T-helper 1 cell treated with Interleukin-12 subunit alpha and Interleukin-12 subunit beta and Interleukin-4 antibody, amounts not matched to agents 30 ng/mL and 1 ng/mL, for 36 hours (primary cell): Measurements from ENCODE around the gene MGMT. TPM values are rescaled to one million over a fixed set of nuclear protein-coding genes. Genes with fewer than 3 reads are reported as not detected.

Experiments
- intact Hi-C: fragments of 100-400 bp; cut with micrococcal nuclease; formaldehyde crosslinking; loops from one replicate; pipeline ENCODE4 v1.15.1; 2024
- total RNA-seq: library from RNA; stranded (reverse); gene quantifications from 2 replicates; pipeline ENCODE4 v1.2.3, GENCODE V29; 2022

Gene MGMT
- total RNA-seq, 1 donor from 2014 or later, result 14.9 TPM

DNA sequence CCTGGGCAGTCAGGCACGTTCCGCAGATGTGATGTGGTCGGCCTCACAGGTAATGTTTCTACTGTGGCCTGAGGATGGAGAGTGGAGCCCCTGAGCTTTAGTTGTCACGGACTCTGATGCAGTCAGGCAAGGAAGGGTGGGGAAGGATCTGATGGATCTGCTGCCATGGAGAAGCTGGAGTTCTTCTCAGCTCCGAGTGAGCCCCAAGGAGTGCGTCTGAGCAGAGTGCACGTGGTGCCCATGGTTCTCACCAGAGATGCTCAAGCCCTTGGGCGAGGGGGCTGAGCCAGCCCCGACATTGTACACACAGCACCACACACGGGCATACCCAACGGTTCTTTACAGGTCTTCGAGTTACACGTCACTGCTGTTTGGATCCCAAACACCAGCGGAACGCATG is 304.5 kb downstream of the MGMT start:
- intact Hi-C loops, result no loop called here

GRCh38 chr10:129771991-129772431 is 305.0 kb downstream of the MGMT start:
- intact Hi-C loops, result no loop called here

DNA sequence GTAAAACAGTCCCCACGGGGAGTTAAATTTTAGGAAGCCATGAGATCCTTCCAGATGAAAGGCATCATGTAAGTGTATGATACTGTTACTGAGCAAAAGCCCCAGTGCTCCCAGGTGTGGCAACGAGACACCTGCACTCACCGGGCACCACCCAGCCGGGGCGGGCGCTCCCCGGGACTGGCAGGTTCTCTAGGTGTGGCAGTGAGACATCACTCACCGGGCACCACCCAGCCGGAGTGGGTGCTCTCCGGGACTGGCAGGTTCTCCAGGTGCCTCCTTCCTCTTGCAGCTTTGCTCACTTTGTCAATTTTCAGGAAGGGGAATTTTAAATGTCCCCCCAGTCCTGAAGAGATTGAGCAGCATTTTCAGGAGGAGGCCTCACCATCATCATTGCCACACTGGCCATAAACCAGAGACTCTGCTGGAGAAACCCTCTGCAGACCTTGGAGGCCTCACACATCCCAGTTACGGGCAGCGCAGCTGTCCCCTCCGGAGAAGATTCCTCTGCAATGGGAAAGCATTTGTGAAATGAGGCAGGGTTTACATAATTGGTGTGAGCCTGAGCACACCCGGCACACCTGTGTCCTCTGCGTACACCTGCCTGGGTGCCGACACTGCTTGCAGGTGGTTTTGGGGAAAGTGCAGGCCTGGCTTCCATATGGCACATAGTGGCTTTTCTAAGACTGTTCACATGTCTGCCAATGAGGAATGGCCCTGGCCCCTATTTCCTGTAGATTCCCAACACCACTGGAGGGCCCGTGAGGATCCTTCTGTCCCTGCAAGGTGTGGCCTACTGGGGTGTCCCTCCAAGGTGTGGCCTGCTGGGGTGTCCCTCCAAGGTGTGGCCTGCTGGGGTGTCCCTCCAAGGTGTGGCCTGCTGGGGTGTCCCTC is 305.7 kb downstream of the MGMT start:
- intact Hi-C loops, result no loop called here

GRCh38 chr10:129773359-129773990 is 306.4 kb downstream of the MGMT start:
- intact Hi-C loops, result no loop called here

DNA sequence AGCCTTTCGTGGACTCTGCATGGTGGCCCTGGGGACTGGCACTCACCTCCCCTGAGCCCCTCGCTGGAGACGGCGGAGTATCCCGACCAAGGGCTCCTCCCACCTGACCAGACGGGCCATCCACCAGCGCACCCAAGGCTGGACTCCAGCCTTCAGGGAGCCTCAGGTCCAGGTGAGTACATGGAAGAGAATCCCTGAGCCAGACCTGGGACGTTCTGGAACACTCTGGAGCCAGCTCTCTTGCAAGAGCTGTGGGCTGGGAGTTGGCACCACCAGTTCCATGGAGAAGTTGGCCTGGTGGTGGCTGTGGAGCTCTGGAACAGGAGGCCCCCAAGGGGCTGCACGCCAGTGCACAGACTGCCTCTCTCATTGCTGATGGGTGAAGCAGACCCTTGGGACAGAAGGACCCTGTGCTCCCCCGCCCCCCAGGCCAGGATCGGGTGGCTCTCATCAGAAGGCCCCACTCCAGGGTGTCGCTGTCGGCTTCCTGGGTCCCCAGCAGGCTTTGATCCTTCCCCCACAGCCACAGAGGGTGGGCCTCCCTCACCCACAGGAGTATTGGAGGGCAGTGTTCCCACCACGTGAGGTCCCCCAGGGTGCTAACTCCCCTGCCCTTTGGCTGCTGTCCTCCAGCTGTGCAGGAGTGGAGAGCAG is 307.2 kb downstream of the MGMT start:
- intact Hi-C loops, result no loop called here

GRCh38 chr10:129774736-129775401 is 307.8 kb downstream of the MGMT start:
- intact Hi-C loops, result no loop called here

GRCh38 chr10:129775681-129776080 is 308.6 kb downstream of the MGMT start:
- intact Hi-C loops, result no loop called here

- intact Hi-C loops, result no loop called here
These were observed 310.6 kb downstream of the MGMT start for GRCh38 chr10:129777687-129778086.

GRCh38 chr10:129778571-129778970 is 311.5 kb downstream of the MGMT start:
- intact Hi-C loops, result no loop called here

- intact Hi-C loops, result no loop called here
These were observed 312.4 kb downstream of the MGMT start for GRCh38 chr10:129779126-129780111.

DNA sequence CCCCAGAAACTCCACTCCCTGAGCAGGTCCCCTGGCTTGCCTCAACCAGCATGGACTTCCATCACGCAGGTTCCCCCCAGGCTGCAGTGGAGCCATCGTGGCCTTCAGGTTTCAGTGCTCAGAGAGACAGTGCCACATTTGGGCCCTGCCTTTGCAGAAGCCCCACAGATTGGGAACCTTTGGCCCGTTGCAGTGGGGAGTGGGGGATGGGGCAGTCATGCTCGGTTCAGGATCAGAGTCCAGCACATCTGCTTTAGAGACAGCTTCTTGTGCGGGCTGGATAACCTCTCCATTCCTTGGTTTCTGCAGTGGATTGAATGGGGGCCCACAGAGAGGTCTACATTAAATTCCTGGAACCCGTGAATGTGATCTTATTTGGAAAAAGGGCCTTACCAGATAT is 313.2 kb downstream of the MGMT start:
- intact Hi-C loops, result no loop called here

DNA sequence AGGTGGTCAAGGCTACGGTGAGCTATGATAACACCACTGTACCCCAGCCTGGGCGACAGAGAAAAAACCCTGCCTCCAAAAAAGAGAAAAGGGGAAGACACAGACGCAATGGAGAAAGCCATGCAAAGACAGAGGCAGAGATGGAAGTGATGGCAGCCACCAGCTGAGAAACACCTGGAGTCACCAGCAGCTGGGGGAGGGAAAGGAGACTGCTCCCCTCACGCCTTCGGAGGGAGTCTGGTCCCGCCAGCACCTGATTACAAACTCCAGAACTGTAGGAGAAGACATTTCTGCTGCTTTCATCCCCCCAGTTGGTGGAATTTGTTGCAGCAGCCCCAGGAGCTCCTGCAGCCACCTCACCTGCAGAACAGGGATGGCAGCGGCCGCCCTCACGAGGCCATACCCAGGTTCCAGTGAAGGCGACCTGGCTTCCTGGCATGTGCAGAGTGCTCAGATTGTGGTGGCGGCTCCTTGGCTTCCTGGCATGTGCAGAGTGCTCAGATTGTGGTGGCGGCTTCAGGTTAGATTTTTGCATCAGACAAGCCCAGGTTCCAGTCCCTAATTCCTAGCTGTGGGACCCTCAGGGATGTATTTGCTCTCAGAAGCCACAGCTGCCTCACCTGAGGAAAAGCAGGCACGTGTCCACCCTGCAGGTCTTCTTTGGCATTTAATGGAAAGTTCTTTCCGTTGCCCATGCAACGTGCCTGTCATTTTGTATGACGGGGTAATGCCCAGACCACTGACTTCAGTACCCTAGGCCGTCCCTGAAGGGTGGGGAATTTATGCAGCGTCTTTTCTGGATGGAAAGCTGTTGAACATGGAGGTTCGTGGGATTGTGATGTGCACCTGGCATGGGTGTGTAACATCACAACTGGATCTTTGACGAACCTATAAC is 314.1 kb downstream of the MGMT start:
- intact Hi-C loops, result no loop called here

DNA sequence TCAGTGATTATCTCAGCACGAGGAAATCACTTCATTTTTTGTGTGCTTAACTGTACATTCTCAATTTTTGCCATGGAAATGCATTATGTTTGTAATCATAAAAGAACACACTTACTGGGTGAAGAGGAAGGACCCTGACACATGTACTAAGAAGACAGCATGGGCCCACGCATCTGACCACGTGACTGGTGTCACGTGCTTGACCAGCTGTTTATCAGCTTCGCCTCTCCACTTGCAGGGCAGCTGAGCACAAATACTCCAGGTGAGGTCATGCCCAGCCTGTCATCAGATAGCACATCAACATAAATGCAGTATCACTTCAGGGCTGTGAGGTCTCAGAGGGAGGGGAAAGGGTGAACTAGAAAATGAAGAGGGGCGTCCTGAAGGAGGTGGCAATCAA is 317.2 kb downstream of the MGMT start:
- intact Hi-C loops, result no loop called here

- intact Hi-C loops, result no loop called here
These were observed 317.9 kb downstream of the MGMT start for GRCh38 chr10:129784891-129785290.

GRCh38 chr10:129785536-129785981 is 318.5 kb downstream of the MGMT start:
- intact Hi-C loops, result no loop called here

- intact Hi-C loops, result no loop called here
These were observed 319.2 kb downstream of the MGMT start for GRCh38 chr10:129786216-129786615.

DNA sequence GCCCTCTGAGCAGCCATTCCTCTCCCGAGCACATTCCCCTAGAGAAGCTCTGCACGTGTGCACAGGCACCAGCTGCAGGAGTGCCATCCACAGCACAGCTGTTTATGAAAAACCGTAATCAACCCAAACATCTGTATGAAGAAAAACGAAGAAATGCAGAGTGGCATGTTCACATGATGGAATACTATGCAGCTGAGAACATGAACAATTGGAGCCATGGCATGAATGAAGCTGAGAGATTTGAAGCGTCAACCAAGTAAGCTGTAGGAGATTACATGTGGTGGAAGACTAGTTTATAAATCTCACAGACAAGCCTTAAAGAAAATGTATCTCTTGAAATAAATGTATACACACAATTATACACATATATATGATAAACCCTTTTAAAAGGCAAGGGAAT is 320.5 kb downstream of the MGMT start:
- intact Hi-C loops, result no loop called here

- intact Hi-C loops, result no loop called here
These were observed 321.2 kb downstream of the MGMT start for GRCh38 chr10:129788215-129788614.

DNA sequence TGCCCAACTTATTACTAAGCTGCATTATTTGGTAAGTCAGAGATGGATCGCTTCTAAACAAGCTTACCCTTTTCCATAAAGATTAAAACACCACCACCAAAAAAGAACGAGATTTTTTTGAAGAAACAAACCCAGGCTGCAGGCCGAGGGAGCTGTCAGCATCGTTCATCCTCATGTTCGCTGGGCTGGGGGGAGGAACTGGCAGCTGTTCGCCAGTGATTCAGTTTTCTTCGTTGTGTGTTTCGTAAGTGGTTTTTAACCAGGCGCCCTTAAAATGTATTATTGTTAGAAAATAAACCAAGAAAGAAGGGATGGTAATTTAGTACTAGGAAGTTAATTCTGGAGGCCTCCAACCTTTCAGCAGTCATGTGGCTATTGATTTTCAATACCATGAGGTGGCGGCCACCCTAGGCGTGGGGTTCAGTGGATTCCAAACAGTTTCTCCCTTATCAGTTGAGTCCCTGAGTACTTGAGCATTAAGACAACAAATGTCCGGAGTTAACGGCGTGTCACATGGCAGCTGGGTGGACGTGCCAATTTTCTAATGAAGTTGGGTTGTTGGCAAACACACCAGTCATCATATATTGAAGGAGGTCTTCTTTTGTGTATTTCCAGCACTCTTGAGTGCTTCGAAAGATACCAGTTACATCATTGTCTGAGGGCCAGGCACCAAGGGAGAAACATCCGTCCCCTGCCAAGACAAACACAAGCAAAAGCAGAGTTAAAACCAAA is 323.8 kb downstream of the MGMT start:
- intact Hi-C loops, result no loop called here
